NCI-H146 treated with DMSO at 0.1 percent for 48 hours (cell line): ENCODE measurements around the gene ST3GAL2.
A peak's percentile ranks its signal among the peaks of the same experiment; 100 is the strongest.
"Not testable (repeated sequence)": the region's sequence is repeated elsewhere in the genome, so short reads cannot be mapped to it uniquely, and the experiment has no call there.

Experiments
- DNase-seq: peaks from one replicate; lab custom pipeline; 2025; ENCODE audit not compliant: unreplicated experiment; lab: John Stamatoyannopoulos, UW

The ST3GAL2 gene

GRCh38 chr16:70468776-70469525 lies 30.1 kb upstream of the ST3GAL2 start:
- no peak for DNase-seq

DNA sequence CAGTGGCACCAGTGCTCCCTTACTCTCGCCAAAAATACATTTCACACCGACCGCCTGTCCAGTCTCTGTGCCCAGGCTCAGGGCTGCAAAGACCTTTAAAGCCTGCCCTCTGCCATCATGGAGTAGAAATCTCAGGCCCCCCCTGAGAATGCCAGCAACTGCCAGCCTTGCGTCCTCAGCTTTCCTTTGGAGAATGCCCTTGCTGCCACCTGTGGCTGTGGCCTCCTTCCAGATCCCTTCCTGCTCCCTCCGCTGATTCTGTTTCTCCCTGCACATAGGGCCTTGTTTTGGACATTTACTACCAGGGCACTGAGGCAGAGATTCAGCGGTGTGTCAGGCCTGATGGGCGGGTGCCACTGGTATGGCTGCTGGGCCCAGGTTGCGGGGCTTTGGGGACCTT lies 28.7 kb upstream of the ST3GAL2 start:
- DNase-seq, result no peak

GRCh38 chr16:70467113-70467512 lies 28.2 kb upstream of the ST3GAL2 start:
- DNase-seq, result no peak

- no peak for DNase-seq
Measured at GRCh38 chr16:70466805-70467076, 27.8 kb upstream of the ST3GAL2 start.

DNA sequence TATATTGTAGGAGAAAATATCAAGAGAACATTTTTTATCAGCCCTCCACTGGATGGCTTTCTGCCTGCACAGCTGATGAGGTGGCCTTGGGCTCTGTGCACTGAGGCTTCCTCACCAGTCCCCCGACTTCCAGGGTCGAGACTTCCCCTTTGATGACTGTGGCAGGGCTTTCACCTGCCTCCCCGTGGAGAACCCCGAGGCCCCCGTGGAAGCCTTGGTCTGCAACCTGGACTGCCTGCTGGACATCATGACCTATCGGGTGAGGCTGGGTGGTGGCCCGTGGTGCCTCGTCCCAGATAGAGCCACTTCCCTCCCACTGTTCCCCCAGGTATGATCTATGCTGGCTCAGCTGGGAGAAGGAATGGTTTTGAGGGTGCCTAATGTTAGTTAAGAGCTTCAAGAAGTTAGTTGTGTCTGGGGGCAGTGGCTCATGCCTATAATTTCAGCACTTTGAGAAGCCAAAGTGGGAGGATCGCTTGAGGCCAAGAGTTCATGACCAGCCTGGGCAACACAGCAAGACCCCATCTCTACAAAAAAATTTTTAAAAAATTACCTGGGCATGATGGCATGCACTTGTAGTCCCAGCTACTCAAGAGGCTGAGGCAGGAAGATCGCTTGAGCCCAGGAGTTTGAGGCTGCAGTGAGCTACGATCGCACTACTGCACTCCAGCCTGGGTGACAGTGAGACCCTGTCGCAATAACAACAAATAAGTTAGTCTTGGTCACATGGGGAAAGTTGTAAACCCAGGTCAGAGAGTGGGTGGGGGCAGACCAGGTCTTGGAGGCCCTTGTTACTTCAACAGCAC lies 27.3 kb upstream of the ST3GAL2 start:
- DNase-seq, result no peak

DNA sequence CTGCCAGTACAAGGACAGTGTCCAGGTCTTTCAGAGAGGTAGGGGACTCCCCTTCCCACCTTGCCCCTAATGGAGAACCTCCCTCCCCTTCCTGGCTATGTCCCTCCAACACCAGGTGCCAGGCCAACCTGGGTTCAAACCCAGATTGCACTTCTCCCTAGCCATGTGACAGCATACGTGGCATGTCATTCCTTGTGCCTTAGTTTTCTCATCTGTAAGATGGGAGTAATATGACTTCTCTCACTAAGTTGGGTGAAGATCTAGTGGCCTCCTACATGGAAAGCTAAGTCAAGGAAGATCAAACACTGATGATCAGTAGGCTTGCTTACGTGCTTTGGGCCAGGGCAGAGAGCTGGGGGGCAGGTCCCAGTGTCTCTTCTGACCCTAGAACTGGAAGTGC lies 24.3 kb upstream of the ST3GAL2 start:
- DNase-seq, result no peak

GRCh38 chr16:70460737-70461261 lies 21.9 kb upstream of the ST3GAL2 start:
- no peak for DNase-seq

DNA sequence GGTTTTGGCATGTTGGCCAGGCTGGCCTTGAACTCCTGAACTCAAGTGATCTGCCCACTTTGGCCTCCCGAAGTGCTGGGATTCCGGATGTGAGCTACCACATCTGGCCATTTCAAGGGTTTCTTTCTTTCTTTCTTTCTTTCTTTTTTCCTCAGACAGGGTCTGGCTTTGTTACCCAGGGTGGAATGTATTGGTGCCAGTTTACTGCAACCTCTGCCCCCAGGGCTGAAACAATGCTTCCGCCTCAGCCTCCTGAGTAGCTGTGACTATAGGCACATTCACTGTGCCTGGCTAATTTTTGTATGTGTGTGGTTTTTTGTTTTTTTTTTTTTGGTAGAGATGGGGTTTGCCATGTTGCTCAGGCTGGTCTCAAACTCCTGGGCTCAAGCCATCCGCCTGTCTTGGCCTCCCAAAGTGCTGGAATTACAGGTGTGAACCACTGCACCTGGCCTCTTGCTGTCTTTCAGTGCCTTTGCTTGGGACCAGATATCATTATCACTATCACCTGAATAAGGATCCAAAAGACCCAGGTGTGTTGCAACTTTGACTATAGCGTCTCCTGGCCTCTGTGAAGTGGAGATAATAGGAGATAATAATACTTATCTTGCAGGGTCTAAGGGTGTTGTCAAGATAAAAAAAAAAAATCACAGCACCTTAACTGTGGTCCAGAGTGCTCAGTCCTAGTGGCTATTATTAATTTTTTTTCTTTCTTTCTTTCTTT lies 18.7 kb upstream of the ST3GAL2 start:
- DNase-seq, result no peak

DNA sequence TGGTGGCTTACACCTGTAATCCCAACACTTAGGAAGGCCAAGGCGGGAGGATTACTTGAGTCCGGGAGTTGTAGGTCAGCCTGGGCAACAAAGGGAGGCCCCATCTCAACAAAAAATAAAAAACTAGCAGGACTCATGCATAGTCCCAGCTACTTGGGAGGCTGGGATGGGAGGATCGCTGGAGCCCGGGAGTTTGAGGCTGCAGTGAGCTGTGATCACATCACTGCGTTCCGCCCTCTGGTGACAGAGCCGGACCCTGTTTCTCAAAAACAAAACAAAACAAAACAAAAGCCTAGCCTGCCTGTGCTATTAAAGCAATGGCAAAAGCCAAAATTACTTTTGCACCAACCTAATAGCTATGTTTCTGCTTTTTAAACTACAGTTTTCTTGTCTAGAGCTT lies 17.0 kb upstream of the ST3GAL2 start:
- no peak for DNase-seq

GRCh38 chr16:70454222-70455034 lies 15.5 kb upstream of the ST3GAL2 start, which contains the start of gene FCSK:
Gene FCSK (plus strand): TSS chr16:70454595. CDS start chr16:70463191, 8,596 bp downstream.
- DNase-seq, result peak; percentile 49

- DNase-seq, result no peak
Measured at GRCh38 chr16:70453892-70454221, 15.0 kb upstream of the ST3GAL2 start.

GRCh38 chr16:70453117-70453891 lies 14.4 kb upstream of the ST3GAL2 start:
- DNase-seq, result no peak

DNA sequence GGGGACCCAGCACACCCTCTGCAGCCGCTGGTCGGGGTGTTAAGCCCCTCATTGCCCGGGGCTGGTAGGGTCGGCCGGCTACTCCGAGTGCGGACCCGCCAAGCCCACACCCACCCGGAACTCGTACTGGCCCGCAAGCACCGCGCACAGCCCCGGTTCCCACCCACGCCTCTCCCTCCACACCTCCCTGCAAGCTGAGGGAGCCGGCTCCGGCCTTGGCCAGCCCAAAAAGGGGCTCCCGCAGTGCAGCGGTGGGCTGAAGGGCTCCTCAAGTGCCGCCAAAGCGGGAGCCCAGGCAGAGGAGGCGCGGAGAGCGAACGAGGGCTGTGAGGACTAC lies 12.1 kb upstream of the ST3GAL2 start:
- DNase-seq, result not testable (repeated sequence)

- DNase-seq, result not testable (repeated sequence)
Measured at GRCh38 chr16:70450142-70451003, 11.5 kb upstream of the ST3GAL2 start.

DNA sequence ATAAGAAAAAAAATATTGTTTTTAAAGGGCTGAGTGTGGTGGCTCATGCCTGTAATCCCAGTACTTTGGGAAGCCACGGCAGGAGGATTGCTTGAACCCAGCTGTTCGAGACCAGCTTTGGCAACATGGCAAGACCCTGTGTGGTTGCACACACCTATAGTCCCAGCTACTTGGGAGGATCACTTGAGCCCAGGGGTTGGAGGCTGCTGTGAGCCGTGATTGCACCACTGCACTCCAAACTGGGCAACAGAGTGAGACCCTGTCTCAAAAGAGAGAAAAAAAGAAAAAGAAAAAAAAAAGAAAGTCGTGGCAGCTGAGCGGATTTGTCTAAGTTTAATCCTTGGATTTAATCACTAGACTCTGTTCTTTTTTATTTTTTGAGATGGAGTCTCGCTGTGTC lies 9.2 kb upstream of the ST3GAL2 start:
- DNase-seq, result no peak

GRCh38 chr16:70444249-70445063 lies 5.6 kb upstream of the ST3GAL2 start:
- DNase-seq, result no peak

- no peak for DNase-seq
Measured at GRCh38 chr16:70442344-70442743, 3.4 kb upstream of the ST3GAL2 start.

DNA sequence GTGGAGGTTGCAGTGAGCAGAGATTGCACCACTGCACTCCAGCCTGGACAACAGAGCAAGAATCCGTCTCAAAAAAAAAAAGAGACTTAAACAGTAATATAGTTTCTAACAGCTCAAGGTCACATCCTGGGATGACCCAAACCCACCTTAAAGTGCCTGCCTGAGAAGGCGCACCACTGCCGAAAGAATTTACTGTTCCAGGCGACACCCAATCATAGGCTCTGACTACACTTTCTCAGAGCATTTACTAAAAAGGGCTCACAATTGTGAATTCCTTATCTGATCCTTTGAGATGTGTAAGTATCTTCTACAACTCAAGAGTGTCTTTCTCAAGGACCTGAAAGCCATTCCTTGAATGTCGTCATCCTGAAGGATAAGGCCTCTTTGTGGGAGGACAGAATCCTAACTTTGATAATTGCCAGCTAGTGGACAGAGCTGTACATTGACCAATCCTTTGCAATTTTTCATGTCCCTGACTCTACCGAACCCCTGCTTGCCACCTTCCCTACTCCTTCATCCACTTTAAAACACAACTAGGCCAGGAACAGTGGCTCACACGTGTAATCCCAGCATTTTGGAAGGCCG lies 2.6 kb upstream of the ST3GAL2 start:
- DNase-seq, result no peak
